ENCODE measurements around the gene ATP13A2.

ATP13A2 gene

GRCh38 chr1:17002524-17002902 lies 9.2 kb downstream of the ATP13A2 start:
- DNase-seq, result no peak

GRCh38 chr1:17001760-17002523 lies 9.8 kb downstream of the ATP13A2 start:
- no peak for DNase-seq

DNA sequence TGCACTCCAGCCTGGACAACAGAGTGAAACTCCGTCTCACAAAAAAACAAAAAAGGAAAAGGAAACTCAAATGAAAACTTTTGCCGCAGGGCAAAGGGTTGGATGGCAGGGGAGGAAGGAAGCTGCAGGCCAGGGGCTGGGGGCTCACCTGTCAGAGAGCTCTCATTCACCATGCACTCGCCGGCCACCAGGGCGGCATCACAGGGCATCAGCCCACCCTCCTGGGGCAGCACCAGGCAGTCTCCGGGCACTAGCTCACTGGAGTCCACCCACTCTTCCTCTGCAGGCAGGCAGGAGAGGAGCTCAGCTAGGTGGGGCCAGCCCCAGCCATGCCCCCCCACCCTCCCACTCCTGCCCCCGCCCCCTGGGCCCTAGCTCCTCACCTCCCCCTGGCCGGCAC lies 11.9 kb downstream of the ATP13A2 start:
- no peak for DNase-seq

DNA sequence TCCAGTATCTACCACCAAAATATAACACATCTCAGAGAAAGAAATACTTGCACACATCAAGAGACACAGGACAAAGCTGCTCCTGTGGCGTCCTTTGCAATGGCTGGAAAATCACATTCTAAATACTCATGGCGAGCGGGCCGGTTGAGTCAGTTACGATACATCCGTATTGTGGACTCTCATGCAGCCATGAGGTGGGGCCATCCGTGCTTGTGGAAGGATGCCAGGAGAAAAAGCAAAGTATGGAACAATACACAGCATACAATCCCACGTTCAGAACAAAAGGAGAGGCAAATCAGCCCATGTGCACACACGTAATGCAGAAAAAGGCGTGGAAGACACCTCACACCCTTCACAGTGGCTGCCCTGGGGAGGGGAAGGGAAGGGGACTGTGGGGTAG lies 13.1 kb downstream of the ATP13A2 start:
- DNase-seq, result no peak

GRCh38 chr1:16996845-16997244 lies 14.9 kb downstream of the ATP13A2 start:
- no peak for DNase-seq

GRCh38 chr1:16993521-16994038 lies 18.1 kb downstream of the ATP13A2 start:
- DNase-seq, result no peak

DNA sequence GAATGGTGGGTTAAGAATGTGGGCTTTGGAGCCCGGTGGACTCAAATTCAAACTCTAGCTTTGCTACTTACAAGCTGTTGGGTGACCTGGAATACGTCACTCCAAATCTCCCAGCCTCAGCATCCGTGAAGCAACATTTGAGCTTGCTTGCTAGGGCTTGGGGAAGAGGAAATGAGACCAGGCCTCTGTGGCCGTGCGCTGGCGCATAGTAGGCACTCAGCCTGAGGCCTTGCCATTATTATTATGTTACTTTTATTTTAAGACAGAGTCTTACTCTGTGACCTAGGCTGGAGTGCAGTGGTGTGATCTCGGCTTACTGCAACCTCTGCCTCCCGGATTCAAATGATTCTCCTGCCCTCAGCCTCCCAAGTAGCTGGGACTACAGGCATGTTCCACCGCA lies 19.1 kb downstream of the ATP13A2 start:
- no peak for DNase-seq

- DNase-seq, result no peak
These were observed 19.6 kb downstream of the ATP13A2 start for GRCh38 chr1:16992102-16992501.

DNA sequence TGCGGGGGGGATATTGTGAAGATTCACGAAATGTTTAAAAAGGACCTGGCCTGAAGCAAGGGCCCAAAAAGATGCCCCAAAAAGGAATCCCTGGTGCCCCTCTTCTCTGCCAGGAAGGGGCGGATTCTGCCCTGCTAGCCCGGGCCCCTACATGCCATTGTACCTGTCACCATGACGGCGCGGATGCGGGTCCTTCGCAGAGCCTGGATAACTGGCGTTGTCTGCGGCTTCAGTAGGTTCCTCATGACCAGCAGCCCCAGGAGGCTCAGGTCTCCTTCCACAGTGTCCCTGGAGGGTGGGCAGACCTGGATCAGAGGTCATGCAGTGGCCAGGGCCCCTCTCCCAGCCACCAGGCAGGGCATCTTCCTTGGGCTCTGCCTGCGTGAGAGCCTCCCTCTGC lies 20.2 kb downstream of the ATP13A2 start:
- DNase-seq, result no peak

- DNase-seq, result no peak
These were observed 21.9 kb downstream of the ATP13A2 start for GRCh38 chr1:16989676-16990391.

DNA sequence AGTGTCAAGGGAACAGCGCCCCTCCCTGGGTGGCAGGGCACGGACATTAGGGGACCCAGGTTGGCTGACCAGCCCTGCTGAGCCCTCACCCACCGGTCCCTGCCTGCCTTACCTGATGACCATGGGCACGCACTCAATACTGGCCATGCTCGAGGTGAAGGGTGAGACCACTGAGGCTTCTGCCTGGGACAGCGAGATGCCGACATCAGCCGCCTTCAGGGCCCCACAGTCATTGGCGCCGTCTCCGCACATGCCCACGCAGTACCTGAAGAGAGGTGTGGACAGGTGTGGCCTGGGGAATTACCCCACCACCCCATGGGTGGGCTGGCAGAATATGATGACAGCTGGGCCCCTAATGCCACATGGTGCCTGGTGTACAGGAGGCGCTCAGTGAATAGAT lies 23.5 kb downstream of the ATP13A2 start:
- no peak for DNase-seq

- no peak for DNase-seq
These were observed 24.8 kb downstream of the ATP13A2 start for GRCh38 chr1:16986962-16987361.

DNA sequence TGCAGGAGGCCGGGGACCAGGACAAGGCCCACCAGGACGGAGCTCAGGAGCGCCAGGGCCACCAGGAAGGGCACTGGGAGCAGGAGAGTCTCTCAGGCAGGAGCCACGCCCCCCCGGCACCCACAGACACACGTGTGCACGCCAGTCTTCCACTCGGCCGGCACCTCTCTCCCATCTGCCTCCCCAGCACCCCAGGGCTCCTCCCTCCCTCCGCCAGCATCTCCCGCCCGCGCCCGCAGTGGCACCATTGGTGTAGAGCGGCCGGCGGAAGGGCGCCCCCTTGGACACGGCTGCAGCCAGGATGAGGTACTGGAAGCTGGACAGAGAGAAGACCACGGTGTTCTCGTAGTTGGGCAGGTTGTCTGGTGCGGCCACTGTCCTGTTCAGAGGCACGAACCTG lies 25.2 kb downstream of the ATP13A2 start:
- no peak for DNase-seq

DNA sequence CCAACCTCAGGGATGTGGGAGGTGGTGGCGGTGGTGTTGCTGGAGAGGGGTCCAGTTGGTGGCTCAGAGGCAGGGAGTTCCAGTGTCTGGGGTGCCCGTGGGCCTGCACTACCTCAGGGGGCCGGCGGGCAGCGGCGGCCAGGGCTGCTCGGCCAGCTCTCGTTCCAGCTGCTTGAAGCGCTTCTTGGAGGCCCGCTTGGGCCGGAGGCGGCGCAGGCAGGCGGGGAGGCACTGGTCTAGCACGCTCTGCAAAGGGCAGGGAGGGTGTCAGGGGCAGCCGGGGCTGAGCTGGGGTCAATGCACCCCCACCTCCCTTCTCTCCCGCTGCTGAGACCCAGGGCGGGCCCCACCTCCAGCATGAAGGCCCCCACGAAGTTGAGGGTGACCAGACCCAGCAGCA lies 25.6 kb downstream of the ATP13A2 start:
- no peak for DNase-seq

- DNase-seq, result no peak
These were observed 27.0 kb downstream of the ATP13A2 start for GRCh38 chr1:16984717-16985116.

DNA sequence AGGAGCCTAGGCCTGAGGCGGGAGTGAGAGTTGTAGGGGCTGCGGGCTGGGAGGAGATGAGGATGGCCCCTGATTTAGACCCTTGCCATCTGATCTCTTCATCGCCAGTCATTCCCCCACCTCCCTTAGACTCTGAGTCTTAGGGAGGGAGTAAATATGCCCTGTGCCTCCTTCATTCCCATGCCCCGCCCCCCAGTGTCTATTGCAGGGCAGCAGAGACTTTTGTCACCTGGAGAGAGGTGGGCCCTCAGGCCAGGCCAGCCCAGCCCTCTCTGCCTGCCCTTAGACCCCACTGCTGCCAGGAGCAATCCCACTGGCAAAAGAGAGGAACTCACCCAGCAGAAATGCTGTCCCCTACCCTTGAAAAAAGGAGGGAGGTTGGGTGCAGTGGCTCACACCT lies 28.1 kb downstream of the ATP13A2 start:
- DNase-seq, result no peak

GRCh38 chr1:16982902-16983301 lies 28.8 kb downstream of the ATP13A2 start:
- DNase-seq, result no peak

- DNase-seq, result no peak
These were observed 30.4 kb downstream of the ATP13A2 start for GRCh38 chr1:16981269-16981849.

GRCh38 chr1:16980473-16981268 lies 31.1 kb downstream of the ATP13A2 start, which contains the start of gene MFAP2:
Gene MFAP2 (minus strand): TSS chr1:16980620. CDS start chr1:16978273, 2,347 bp downstream.
- DNase-seq, result no peak

DNA sequence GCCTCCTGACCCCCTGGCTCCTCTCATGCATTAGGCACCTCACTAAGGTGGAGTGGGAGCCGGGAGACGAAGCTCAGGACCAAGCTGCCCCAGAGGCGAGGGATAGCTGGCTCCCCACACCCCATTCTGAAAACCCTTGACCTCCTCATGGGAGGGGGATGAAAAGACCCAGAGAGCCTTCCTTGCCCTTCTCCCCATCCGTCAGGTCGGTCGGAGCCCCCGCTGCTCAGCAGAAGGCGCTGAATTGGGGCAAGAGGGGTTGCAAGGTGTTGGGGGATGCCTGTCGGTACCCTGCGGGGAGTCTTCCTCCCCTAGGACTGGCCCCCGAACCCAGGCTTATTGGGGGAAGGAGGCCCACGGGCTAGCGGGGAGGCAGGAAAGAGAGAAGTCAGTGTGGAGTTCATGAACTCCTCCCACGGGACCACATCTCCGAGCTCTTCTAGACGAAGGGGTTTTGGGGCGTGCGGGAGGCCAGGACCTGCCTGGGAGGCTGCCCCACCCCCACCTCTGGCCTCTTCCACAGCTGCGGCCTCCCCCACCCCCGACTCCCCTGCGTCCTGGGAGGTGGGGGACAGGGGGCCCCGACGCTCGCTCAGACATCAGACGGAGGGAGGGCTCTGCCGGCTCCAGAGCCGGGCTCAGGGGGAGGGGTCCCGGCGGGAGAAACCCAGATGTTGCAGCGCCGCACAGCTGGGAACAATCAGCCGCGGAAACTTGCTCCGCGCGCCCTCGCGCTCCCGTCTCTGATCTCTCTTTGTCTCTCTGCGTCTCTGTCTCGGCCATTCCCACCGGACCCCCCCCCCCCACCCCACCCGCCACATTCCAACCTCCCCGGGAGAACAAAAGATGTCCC lies 32.0 kb downstream of the ATP13A2 start:
- no peak for DNase-seq

DNA sequence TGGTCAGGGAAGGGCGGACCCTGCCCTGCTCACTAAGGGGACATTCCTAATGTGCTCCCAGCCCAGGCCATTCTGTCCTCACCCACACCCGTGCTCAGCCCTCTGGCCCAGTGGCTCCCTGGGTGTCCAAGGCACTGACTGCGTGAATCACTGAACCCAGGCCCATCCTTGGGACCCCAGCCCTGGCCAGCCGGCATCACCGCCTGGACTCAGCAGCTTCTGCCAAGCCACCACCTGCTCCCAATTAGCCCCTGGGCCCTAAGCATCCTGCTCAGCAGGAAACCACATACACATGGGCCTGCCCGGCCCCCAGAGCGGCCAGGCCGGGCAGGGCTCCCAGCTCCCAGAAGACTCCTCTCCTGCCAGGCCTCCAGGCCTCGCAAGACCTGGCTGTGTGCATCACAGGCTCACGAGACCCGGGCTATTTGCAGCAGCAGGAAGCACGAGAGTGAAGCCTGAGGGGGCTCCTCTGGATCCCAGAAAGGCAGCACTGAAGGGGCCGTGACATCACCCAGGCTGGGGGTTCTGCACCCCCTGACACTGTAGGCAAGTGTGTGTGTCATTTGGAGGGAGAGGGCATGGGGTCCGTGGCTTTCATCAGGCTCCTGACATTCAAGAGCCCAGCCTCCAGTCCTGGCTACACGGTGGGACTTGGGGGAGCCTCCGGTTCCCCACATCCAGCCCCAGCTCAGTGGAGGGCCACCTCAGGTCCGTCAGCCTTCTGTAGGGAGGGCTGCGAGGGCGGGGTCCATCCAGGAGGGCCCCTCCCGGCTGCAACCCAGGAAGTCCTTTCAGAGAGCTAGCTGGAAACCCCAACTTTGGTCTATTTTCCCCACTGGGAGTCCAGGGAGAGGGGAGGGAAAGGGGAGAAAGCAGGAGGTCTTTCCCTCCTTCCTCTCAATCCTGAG lies 32.9 kb downstream of the ATP13A2 start:
- no peak for DNase-seq

Measured in stimulated activated CD4-positive, alpha-beta T cell treated with anti-CD3 and anti-CD28 coated beads, Interleukin-4, amount 100 ng/mL, for 24 hours (primary cell).